Measurements from ENCODE around the gene GRB2. TPM values are rescaled to one million over a fixed set of nuclear protein-coding genes. Genes with fewer than 3 reads are reported as not detected.

The GRB2 gene
- total RNA-seq, 1 donor from 2014 or later, result 121 TPM

DNA sequence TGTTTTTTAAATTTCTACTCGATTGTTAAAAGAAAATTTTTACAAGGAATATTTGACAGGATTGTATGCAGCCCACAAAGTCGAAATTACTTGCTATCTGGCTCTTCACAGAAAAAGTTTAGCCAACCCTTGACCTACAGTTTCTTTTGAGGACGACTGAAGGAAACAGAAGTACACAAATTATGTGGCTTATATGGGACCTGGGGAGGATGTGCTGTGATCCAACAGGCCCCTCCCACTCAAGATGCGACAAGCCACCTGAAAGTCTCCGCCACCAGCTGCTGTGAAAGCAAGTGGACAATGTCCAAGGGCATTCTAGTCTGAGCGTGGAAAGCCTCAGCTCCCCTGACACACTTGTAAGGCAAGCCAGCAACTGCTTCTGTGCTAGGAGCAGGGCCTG is 73.8 kb downstream of the GRB2 start:
- H3K4me3 ChIP-seq (ENCODE audit: low read depth, low read length), result no peak overlapping the region
- no peak for DNase-seq (ENCODE audit: low read depth)
- H3K27me3 ChIP-seq (ENCODE audit: control insufficient read depth, insufficient read depth, low read length), result no peaks in the 10 kb centered on the region
- TF ChIP-seq, protein P1, sequence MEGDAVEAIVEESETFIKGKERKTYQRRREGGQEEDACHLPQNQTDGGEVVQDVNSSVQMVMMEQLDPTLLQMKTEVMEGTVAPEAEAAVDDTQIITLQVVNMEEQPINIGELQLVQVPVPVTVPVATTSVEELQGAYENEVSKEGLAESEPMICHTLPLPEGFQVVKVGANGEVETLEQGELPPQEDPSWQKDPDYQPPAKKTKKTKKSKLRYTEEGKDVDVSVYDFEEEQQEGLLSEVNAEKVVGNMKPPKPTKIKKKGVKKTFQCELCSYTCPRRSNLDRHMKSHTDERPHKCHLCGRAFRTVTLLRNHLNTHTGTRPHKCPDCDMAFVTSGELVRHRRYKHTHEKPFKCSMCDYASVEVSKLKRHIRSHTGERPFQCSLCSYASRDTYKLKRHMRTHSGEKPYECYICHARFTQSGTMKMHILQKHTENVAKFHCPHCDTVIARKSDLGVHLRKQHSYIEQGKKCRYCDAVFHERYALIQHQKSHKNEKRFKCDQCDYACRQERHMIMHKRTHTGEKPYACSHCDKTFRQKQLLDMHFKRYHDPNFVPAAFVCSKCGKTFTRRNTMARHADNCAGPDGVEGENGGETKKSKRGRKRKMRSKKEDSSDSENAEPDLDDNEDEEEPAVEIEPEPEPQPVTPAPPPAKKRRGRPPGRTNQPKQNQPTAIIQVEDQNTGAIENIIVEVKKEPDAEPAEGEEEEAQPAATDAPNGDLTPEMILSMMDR (IDR thresholded peaks at IDR 0.05; ENCODE audit: insufficient read depth, low read length, poor library complexity, severe bottlenecking), result no peak
- no peaks in the 10 kb centered on the region for H3K36me3 ChIP-seq (ENCODE audit: control insufficient read depth, insufficient read depth, low read length)

GRCh38 chr17:75327757-75328156 is 77.7 kb downstream of the GRB2 start:
- Histone ChIP-seq H3K36me3 (ENCODE audit: control insufficient read depth, insufficient read depth, low read length) (no peaks in the 10 kb centered on the region), H3K4me3 (ENCODE audit: low read depth, low read length) (no peak overlapping the region), H3K27me3 (ENCODE audit: control insufficient read depth, insufficient read depth, low read length) (no peaks in the 10 kb centered on the region)
- TF ChIP-seq, protein P1 (IDR thresholded peaks at IDR 0.05; ENCODE audit: insufficient read depth, low read length, poor library complexity, severe bottlenecking), result no peak
- DNase-seq (ENCODE audit: low read depth), result no peak

DNA sequence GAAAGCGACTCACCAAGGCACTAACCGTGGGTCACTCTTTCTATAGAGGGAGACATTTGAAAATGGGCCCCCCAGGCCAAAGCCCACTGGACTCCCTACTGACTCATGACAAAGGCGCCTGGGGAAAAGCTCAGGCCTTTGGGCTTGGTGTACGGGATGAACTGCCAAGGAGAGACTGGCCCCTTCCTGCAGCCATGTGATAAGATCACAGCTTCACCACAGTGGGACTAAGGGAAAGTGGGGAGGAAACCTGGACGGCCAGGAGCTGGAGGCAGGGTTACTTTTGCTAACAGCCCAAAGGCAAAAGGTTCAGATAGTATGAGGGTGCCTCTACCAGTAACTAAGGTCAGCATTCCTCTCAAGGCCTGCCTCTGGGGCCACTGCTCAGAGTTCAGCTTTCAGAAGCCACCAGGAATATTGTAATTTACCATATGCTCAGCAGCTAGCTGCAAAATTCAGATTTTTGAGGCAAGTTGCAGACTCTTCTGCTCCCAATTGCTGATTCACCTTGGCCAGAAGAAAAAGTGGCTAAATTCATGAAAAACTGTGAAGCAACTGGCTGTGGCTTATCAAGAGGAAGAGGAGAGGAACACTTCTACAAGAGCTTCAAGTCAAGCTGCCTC is 79.1 kb downstream of the GRB2 start:
- DNase-seq (ENCODE audit: low read depth), result no peak
- TF ChIP-seq, protein P1 (IDR thresholded peaks at IDR 0.05; ENCODE audit: insufficient read depth, low read length, poor library complexity, severe bottlenecking), result no peak
- Histone ChIP-seq H3K4me3 (ENCODE audit: low read depth, low read length) (no peak overlapping the region), H3K36me3 (ENCODE audit: control insufficient read depth, insufficient read depth, low read length) (no peaks in the 10 kb centered on the region), H3K27me3 (ENCODE audit: control insufficient read depth, insufficient read depth, low read length) (no peaks in the 10 kb centered on the region)

DNA sequence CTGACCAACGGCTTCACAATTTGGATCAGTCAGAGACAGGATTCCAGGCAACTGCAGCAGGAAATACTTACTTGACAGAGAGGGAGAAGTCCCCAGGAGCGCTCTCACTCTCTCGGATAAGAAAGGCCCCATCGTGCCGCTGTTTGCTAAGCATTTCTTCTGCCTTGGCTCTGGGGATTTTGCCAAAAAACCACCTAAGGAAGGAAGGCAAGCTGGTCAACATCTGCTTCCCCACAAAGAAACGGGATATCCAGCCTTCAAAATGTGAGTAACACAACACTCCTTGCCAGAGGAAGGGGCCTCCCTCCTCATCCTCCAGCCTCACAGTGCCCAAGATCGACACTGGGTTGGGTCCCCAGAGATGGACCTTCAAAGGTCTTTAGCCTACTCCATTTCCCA is 79.7 kb downstream of the GRB2 start:
- no peak for DNase-seq (ENCODE audit: low read depth)
- no peaks in the 10 kb centered on the region for H3K27me3 ChIP-seq (ENCODE audit: control insufficient read depth, insufficient read depth, low read length)
- no peak overlapping the region for H3K4me3 ChIP-seq (ENCODE audit: low read depth, low read length)
- TF ChIP-seq, protein P1 (IDR thresholded peaks at IDR 0.05; ENCODE audit: insufficient read depth, low read length, poor library complexity, severe bottlenecking), result no peak
- no peaks in the 10 kb centered on the region for H3K36me3 ChIP-seq (ENCODE audit: control insufficient read depth, insufficient read depth, low read length)

DNA sequence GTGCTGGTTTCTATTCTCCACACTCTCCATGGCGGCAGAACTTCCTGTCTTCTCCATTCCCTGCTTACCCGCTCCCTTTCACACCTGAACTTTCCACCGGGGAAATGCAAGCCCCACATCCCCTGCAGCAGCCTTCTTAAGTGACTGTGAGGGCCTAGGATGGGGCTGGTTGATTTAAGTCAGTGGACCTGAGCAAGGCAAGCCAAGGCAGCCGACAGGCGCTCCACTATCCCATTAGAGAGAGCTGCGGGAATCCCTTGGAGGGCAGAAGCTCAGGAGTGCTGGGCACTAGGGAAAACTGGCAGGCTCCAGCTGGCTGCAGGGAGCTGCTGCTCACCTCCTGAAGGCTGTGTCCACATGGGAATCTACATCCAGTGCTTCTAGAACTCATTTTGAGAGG is 80.1 kb downstream of the GRB2 start:
- H3K4me3 ChIP-seq (ENCODE audit: low read depth, low read length), result no peak overlapping the region
- no peak for DNase-seq (ENCODE audit: low read depth)
- TF ChIP-seq, protein P1 (IDR thresholded peaks at IDR 0.05; ENCODE audit: insufficient read depth, low read length, poor library complexity, severe bottlenecking), result no peak
- no peaks in the 10 kb centered on the region for H3K36me3 ChIP-seq (ENCODE audit: control insufficient read depth, insufficient read depth, low read length)
- H3K27me3 ChIP-seq (ENCODE audit: control insufficient read depth, insufficient read depth, low read length), result no peaks in the 10 kb centered on the region

GRCh38 chr17:75321506-75321905 is 84.0 kb downstream of the GRB2 start:
- peaks cover 1% of the 10 kb centered on the region for H3K36me3 ChIP-seq (ENCODE audit: control insufficient read depth, insufficient read depth, low read length)
- TF ChIP-seq, protein P1 (IDR thresholded peaks at IDR 0.05; ENCODE audit: insufficient read depth, low read length, poor library complexity, severe bottlenecking), result no peak
- no peak for DNase-seq (ENCODE audit: low read depth)

More at GRCh38 chr17:75321506-75321905, 84.0 kb downstream of the GRB2 start:
- Histone ChIP-seq H3K27me3 (ENCODE audit: control insufficient read depth, insufficient read depth, low read length) (no peaks in the 10 kb centered on the region), H3K4me3 (ENCODE audit: low read depth, low read length) (no peak overlapping the region)

All from kidney epithelial cell (primary cell).